Measurements from ENCODE around the gene ALPK3. TPM values are rescaled to one million over a fixed set of nuclear protein-coding genes. Genes with fewer than 3 reads are reported as not detected.

ALPK3 gene
- total RNA-seq, 1 donor from 2014 or later = 54.5 TPM

GRCh38 chr15:84879088-84879780 is 62.1 kb downstream of the ALPK3 start:
- H3K27me3 ChIP-seq (ENCODE audit: control insufficient read depth, insufficient read depth, low read length) = no peaks in the 10 kb centered on the region
- TF ChIP-seq, protein P1, sequence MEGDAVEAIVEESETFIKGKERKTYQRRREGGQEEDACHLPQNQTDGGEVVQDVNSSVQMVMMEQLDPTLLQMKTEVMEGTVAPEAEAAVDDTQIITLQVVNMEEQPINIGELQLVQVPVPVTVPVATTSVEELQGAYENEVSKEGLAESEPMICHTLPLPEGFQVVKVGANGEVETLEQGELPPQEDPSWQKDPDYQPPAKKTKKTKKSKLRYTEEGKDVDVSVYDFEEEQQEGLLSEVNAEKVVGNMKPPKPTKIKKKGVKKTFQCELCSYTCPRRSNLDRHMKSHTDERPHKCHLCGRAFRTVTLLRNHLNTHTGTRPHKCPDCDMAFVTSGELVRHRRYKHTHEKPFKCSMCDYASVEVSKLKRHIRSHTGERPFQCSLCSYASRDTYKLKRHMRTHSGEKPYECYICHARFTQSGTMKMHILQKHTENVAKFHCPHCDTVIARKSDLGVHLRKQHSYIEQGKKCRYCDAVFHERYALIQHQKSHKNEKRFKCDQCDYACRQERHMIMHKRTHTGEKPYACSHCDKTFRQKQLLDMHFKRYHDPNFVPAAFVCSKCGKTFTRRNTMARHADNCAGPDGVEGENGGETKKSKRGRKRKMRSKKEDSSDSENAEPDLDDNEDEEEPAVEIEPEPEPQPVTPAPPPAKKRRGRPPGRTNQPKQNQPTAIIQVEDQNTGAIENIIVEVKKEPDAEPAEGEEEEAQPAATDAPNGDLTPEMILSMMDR (IDR thresholded peaks at IDR 0.05; ENCODE audit: insufficient read depth, low read length, poor library complexity, severe bottlenecking) = no peak
- DNase-seq (ENCODE audit: low read depth) = no peak
- no peaks in the 10 kb centered on the region for H3K36me3 ChIP-seq (ENCODE audit: control insufficient read depth, insufficient read depth, low read length)
- H3K4me3 ChIP-seq (ENCODE audit: low read depth, low read length) = no peak overlapping the region

GRCh38 chr15:84880007-84880406 is 62.9 kb downstream of the ALPK3 start:
- Histone ChIP-seq H3K4me3 (ENCODE audit: low read depth, low read length) (no peak overlapping the region), H3K27me3 (ENCODE audit: control insufficient read depth, insufficient read depth, low read length) (no peaks in the 10 kb centered on the region), H3K36me3 (ENCODE audit: control insufficient read depth, insufficient read depth, low read length) (no peaks in the 10 kb centered on the region)
- TF ChIP-seq, protein P1 (IDR thresholded peaks at IDR 0.05; ENCODE audit: insufficient read depth, low read length, poor library complexity, severe bottlenecking) = no peak
- no peak for DNase-seq (ENCODE audit: low read depth)

DNA sequence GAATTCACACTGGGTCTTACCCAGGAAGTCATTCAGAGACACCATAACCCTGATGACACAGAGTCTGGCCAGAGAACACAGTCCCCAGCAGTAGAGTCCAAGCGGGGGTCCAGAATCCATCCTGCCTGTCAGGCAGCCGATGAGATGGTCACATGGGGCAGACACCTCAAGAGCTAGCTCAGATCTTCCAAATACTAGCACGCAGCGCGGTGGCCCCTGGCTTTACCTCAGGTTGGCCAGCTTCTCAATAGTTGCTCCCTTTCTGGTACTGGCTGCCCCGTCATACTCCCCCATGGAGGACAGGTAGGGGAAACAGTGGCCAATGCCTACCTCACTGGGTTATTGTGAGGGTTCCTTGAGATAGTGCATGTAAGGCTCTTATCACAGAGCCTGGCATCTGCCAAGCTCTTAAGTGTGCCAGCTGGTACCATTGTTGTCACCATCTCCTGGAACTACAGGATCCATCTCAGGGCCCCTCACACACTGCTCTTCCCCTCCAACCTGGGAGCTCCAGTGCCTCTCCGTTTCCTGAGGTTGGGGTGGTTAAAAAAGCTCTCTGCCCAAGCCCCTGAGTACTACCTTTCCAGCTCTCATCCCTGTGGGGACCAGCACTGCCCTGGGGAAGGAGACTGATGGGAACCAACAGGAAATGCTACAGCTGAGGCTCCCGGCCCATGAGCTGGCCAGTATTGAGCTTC is 63.8 kb downstream of the ALPK3 start:
- no peak overlapping the region for H3K4me3 ChIP-seq (ENCODE audit: low read depth, low read length)
- TF ChIP-seq, protein P1 (IDR thresholded peaks at IDR 0.05; ENCODE audit: insufficient read depth, low read length, poor library complexity, severe bottlenecking) = no peak
- H3K36me3 ChIP-seq (ENCODE audit: control insufficient read depth, insufficient read depth, low read length) = no peaks in the 10 kb centered on the region
- no peak for DNase-seq (ENCODE audit: low read depth)
- H3K27me3 ChIP-seq (ENCODE audit: control insufficient read depth, insufficient read depth, low read length) = no peaks in the 10 kb centered on the region

DNA sequence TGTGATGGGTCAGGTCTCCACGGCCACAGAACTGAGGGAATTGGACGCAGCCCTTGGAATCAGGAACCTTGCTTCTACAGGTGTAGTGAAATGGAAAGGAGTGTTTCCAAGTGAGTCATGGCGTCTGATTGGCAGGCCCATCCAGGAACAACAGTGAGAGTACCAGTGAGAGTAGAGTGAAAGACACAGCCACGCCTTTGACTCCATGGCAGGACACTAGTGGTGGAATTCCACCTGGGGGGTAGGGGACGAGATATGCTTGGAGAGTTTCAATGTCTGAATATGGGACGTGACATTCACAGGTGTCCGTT is 64.3 kb downstream of the ALPK3 start:
- H3K4me3 ChIP-seq (ENCODE audit: low read depth, low read length) = no peak overlapping the region
- no peaks in the 10 kb centered on the region for H3K36me3 ChIP-seq (ENCODE audit: control insufficient read depth, insufficient read depth, low read length)
- TF ChIP-seq, protein P1 (IDR thresholded peaks at IDR 0.05; ENCODE audit: insufficient read depth, low read length, poor library complexity, severe bottlenecking) = no peak
- DNase-seq (ENCODE audit: low read depth) = no peak
- H3K27me3 ChIP-seq (ENCODE audit: control insufficient read depth, insufficient read depth, low read length) = no peaks in the 10 kb centered on the region

DNA sequence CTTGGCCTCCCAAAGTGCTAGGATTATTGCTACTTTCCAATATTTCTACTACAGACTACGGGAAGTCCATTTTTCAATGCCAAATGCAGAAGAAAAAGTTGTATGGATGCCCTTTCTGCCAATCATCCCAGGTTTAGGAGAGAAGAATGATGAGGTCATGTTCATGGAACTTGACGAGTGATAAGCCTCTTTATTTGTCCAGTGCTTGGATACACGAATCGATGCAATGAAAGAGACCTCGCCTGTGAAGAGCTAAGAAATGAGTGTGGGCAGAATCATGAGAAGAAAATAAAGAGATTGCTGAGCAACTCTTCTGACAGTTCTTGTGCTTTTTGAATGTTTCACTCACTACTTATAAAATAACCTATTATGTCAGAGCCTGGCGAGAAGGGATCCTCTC is 66.3 kb downstream of the ALPK3 start:
- TF ChIP-seq, protein P1 (IDR thresholded peaks at IDR 0.05; ENCODE audit: insufficient read depth, low read length, poor library complexity, severe bottlenecking) = no peak
- H3K36me3 ChIP-seq (ENCODE audit: control insufficient read depth, insufficient read depth, low read length) = no peaks in the 10 kb centered on the region
- H3K27me3 ChIP-seq (ENCODE audit: control insufficient read depth, insufficient read depth, low read length) = peaks cover 2% of the 10 kb centered on the region
- no peak overlapping the region for H3K4me3 ChIP-seq (ENCODE audit: low read depth, low read length)
- DNase-seq (ENCODE audit: low read depth) = no peak

All from kidney epithelial cell (primary cell).